GM21825 (cell line): ENCODE measurements around the gene NOC2L.
"Not testable (repeated sequence)": the region's sequence is repeated elsewhere in the genome, so short reads cannot be mapped to it uniquely, and the experiment has no call there.

Experiments
- ATAC-seq: cut with Tn5 transposase; IDR thresholded peaks from one replicate; pipeline ENCODE4 v1.9.1; 2021; ENCODE audit warnings: mild to moderate bottlenecking, moderate library complexity; ENCODE audit not compliant: unreplicated experiment

NOC2L gene

DNA sequence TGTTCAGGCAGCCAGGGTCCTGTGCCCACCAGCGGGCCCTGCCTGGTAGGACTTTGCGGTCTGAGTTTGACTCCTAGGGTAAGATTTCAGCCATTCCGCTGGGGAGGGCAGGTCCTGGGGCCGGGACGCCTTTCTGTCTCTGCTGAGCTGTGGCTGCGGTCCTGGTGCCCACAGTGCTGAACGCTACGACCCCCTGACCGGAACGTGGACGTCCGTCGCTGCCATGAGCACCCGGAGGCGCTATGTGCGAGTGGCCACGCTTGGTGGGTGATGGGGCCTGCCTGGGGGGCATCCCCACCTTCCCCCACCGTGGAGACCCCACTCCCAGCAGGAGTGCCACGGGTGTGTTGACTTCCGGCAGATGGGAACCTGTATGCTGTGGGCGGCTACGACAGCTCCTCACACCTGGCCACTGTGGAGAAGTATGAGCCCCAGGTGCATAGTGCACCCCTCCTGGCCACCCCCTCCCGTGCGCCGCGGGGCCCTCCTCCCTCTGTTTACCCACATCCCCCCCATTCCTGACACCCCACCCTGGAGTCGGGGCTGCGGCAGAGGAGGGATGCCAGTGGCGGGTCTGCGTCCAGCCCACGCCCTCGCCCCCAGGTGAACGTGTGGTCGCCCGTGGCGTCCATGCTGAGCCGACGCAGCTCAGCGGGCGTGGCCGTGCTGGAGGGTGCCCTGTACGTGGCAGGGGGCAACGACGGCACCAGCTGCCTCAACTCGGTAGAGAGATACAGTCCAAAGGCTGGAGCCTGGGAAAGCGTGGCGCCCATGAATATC lies 4.9 kb upstream of the NOC2L start:
- no peak for ATAC-seq

DNA sequence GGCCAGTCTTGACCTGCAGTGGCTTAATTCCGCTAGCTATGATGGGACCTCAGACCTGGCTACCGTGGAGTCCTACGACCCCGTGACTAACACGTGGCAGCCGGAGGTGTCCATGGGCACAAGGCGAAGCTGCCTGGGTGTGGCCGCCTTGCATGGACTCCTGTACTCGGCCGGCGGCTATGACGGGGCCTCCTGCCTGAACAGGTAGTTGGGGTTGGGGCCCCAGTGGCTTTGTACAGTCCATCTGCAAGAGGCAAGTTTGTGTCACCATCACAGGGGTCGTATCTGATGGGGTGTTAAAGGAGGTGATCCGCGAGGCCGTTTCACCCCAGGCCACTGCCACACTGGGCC lies 4.2 kb upstream of the NOC2L start:
- no peak for ATAC-seq

DNA sequence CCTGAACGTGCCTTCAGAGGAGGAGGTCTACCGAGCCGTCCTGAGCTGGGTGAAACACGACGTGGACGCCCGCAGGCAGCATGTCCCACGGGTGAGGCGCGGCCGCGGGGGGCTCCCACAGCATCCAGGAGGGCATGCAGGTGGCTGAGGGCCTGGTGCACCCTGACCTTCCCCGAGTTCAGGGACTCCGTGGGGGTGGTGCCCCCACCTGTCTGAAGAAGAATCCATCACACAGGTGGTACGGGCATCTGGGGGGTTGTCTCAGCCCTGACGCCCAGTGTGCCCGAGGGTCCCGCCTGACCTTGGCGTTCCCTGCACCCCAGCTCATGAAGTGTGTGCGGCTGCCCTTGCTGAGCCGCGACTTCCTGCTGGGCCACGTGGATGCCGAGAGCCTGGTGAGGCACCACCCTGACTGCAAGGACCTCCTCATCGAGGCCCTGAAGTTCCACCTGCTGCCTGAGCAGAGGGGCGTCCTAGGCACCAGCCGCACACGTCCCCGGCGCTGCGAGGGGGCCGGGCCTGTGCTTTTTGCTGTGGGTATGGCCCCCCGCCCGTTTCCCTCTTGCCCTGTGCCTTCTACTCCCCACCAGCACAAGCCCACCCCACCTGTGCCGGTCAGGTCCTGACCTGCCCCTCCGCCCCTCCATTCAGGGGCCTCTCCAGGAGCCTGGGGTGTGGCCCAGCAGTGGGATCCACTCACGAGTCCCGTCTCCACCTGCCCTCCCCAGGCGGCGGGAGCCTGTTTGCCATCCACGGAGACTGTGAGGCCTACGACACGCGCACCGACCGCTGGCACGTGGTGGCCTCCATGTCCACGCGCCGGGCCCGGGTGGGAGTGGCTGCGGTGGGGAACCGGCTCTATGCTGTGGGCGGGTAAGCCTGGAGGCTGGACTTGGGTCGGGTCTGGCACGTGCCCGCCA lies 3.6 kb upstream of the NOC2L start:
- no peak for ATAC-seq

GRCh38 chr1:961132-961669 lies 2.1 kb upstream of the NOC2L start:
- ATAC-seq: no peak

DNA sequence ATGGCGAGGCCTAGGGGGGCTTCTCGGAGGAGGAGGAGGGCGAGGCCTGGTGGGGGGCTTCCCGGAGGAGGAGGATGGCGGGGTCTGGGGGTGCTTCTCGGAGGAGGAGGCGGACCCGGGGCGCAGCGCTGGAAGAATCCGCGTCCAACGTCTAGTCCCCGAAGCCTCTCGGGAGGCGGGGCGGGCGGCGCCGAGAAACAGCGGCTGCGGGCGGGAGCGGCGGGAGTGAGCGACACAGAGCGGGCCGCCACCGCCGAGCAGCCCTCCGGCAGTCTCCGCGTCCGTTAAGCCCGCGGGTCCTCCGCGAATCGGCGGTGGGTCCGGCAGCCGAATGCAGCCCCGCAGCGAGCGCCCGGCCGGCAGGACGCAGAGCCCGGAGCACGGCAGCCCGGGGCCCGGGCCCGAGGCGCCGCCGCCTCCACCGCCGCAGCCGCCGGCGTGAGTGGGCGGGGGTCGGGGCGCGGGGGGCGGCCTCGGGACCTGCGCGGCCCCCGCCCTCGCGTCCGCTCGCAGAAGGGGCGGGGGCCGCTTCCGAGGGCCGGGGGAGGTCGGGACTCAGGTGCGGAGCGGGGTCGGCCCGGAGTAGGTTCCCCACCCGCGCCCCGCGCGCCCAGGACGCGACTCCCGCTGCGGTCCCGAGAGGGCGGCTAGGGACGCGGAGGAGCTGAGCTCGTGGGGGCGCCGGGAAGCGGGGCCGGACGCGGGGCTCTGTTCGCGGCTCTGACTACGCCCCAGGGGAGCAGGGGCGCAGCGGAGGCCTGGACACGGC lies 1.5 kb upstream of the NOC2L start, which contains the start of gene KLHL17:
TSS of gene KLHL17 (plus strand) at position 222 of the 769 bp plus-strand sequence. CDS start at position 332, 110 bp downstream.
- peak; percentile 47 for ATAC-seq

DNA sequence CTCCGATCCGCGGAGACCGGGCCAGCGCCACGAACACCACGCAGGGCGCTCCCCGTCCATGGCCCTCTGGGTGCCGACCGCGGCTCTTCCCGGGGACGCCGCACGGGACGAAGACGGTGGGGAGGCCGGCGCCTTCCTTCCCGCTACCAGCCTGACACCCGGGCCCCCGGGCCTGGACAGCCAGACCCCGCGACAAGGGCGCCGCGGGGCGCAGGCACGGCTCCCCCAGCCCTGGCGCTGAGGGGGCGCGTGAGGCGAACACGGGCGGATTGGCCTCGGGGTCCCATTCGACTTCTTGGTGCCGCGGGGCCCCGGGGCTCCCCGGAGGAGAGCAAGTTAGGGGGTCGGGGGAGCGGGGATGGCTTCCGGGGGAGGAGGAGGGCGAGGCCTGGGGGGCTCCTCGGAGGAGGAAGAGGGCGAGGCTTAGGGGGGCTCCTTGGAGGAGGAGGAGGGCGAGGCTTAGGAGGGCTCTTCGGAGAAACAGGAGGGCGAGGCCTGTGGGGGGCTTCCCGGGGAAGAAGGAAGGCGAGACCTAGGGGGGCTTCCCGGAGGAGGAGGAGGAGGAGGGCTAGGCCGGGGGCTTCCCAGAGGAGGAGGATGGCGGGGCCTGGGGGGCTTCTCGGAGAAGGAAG lies 791 bp upstream of the NOC2L start:
- ATAC-seq: no peak

- ATAC-seq: no peak
Observed at GRCh38 chr1:956636-957035, 2.4 kb downstream of the NOC2L start.

DNA sequence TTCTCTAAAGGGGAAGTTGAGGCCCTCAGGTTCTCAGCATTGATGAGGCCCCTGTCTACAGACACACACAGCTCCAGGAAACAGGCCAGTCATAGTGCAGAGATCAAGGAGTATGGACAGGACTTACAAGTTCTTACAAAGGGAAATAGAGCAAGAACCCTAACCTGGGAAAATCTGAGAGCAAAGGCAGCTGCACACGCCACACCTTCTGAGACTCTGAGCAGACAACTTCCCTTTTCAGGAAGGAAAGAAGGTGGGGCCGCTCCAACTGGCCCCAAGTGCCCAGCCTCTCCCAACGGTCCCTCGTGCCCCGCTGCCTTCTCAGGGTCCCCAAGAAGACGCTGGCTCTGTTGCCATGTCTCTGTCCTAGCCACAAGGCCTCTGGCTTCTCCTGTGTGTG lies 3.6 kb downstream of the NOC2L start:
- no peak for ATAC-seq

GRCh38 chr1:954927-955326 lies 4.1 kb downstream of the NOC2L start:
- ATAC-seq: no peak

GRCh38 chr1:953524-954320 lies 5.3 kb downstream of the NOC2L start:
- no peak for ATAC-seq

DNA sequence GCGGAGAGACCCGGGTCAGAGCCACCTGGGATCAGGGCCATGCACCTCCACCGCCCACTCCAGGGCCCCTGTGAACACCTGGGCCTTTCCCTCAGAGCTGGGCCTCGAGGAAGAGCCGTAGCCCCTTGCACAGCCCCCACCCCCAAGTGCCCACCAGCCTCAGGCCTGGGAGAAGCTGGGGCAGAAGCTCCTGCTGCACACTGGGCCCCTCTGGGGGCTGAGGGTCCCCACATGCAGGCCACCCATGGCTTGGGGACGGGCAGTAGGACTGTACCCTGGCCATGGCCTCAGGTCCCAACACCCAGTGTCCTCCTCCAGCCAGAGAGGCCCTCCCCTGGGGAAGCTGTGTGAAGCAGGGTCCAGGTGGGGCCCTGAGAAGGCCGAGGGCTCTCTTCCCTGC lies 6.5 kb downstream of the NOC2L start:
- no peak for ATAC-seq

DNA sequence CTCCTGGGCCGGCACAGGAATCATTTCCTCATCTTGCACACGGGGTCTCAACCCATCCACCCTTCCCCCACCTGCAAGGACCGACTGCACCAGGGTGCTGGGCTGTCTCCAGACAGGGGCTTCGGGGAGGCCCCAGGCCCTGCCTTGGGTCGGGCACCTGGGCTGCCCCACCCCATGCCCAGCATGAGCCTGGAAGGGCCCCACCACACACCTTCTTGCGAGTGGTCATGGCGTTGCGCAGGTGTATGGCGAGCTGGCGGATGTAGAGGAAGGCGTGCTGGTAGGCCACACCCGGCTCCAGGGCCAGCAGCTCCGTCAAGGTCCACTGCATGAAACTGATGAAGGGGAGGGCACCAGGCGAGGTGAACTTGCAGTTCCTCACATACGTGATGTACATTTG lies 6.9 kb downstream of the NOC2L start:
- ATAC-seq: no peak

DNA sequence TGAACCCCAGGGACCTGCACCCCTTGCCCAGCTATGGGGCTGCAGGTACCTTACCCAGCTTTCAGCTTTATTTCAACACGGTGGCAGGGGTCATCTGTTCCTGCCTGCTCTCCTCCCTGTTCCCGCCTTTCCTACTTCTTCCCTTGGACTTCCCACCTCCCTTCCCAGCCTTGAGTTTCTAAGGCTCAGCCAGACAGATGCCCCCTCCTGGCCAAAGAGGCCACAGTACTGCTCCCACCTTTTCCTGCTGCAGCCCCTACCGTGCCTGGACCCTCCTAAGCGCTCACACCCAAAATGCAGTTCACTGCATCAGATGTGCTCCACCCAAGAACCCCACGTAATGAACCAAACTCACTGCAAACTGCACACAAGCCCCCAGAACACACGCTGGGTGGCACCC lies 7.7 kb downstream of the NOC2L start:
- ATAC-seq: no peak

DNA sequence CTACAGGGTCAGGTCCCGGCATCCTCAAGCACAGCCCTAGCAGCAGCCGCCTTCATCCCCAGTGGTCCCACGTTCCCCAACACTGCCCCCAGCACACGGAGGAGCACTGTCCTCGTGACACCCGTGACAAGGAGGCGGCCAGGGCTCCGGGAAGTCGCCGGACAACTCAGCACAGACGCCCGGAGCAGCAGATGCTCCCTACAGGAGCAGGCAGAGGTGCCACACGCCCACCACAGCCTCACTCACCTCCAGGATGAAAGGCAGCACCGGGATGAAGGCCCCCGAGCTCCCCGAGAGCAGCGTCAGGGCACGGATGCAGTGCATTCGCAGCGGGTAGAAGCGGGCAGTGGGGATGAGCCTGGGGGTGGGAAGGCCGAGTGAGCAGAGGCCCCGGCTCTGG lies 8.2 kb downstream of the NOC2L start:
- no peak for ATAC-seq

DNA sequence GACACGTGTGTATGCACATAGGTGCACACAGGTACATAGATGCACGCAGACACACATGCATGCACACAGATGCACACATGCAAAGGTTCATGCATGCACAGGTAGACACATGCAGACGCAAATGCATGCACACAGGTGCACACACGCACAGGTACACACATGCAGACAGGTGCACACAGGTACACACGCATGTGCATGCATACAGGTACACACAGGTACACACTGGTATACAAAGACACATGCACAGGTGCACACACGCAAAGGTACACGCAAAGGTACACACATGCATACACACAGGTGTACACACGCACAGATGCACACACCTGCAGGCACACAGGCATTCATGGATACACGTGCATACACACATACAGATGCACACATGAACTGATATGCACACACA lies 8.8 kb downstream of the NOC2L start:
- no peak for ATAC-seq

- no peak for ATAC-seq
Observed at GRCh38 chr1:947958-948357, 11.1 kb downstream of the NOC2L start.

DNA sequence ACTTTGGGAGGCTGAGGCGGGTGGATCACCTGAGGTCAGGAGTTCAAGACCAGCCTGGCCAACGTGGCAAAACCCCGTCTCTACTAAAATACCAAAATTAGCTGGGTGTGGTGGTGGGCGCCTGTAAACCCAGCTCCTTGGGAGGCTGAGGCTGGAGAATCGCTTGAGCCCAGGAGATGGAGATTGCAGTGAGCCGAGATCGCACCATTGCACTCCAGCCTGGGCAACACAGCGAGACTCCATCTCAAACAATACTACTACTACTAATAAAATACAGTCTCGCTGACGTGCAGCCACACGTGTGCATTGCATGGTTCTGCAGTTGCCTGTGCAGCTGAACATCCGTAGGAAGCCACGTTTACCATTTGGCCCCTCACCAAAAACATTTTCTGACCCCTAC lies 12.2 kb downstream of the NOC2L start:
- ATAC-seq: not testable (repeated sequence)

DNA sequence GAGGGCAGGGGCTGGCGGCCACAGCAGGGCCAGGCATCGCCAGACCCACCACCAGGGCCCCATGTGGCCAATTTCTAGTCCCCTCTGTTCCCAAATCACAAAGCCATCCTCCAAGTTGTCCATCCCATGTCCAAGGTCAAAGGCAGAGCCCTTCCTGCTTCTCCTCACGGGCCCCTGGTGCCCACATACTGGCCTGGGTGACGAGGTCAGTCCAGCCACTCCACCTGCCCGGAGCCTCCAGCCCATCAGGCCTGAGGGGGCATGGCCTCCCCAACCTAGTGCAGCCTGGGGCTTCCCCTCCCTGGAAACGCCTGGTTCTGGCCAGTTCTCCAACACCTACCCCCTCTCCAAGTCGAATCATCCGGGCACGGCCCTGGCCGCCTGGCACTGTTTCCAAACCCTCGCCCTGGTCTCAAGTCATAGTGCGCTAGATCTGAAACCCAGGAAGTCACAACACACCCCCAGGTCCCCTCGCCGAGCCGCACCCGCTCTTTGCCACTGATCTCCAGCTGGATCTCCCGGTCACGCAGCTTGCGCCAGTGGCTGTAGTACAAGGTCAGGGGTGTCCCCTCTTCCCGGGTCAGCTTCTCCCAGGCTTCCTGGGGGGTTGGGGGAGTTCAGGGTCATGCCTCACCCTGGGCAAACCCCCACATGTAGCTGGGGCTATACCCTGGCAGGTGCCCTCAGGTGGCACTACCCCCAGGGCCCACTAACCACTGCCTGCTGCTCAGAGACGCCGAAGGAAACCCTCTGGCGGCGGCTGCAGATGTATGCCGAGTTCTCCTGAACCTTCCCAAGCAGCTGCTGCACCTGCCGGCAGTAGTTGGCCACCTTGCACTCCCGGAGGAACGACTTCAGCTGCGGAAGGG lies 13.1 kb downstream of the NOC2L start:
- no peak for ATAC-seq
